C4-2B (cell line): ENCODE results near the gene ATP6V0A1.
"Not testable (repeated sequence)": the region's sequence is repeated elsewhere in the genome, so short reads cannot be mapped to it uniquely, and the experiment has no call there.

ENCODE experiments used
- ZFX ChIP-seq: fragments of 450-650 bp; IDR thresholded peaks from 2 replicates; pipeline ENCODE4 v1.6.1; 2017
- TF ChIP-seq, protein P1 (sequence below): fragments of 450-650 bp; conservative IDR thresholded peaks from 2 replicates; pipeline ENCODE4 v1.5.1; 2017; ENCODE audit warnings: mild to moderate bottlenecking

DNA sequence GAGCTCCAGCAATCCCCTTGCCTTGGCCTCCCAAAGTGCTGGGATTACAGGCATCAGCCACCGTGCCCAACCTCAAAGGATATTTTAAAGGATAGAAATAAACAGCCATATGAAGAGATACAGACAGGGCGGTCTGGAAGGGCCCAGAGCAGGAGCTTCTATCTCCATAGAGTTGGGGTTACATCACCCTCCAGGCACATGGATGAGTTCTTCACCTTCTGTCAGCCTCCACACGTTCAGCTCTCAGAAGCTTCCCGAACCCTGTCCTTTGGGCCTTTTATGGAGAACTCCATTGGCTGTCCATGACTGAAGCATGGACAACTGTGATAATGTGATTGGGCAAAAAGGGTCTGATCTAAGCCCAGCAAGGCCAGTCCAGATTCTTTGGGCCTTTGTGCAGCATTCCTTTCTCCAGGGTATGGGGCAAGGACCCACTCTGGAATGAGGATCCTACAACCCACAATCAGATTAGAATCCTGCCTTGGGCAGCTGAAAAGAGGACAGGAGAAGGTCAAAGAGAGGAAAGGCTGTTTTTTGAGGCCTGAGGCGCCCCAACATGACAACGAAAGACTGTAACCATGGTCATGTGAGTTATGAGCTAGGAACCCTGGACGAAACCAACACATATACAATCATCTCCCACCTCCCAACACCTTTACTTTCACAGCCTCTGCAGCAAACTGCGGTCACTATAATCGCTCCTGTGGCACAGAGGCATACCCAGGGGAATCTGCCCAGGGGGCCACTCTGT lies 87.3 kb downstream of the ATP6V0A1 start:
- TF ChIP-seq, protein P1, sequence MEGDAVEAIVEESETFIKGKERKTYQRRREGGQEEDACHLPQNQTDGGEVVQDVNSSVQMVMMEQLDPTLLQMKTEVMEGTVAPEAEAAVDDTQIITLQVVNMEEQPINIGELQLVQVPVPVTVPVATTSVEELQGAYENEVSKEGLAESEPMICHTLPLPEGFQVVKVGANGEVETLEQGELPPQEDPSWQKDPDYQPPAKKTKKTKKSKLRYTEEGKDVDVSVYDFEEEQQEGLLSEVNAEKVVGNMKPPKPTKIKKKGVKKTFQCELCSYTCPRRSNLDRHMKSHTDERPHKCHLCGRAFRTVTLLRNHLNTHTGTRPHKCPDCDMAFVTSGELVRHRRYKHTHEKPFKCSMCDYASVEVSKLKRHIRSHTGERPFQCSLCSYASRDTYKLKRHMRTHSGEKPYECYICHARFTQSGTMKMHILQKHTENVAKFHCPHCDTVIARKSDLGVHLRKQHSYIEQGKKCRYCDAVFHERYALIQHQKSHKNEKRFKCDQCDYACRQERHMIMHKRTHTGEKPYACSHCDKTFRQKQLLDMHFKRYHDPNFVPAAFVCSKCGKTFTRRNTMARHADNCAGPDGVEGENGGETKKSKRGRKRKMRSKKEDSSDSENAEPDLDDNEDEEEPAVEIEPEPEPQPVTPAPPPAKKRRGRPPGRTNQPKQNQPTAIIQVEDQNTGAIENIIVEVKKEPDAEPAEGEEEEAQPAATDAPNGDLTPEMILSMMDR, result not testable (repeated sequence)
- not testable (repeated sequence) for TF ChIP-seq ZFX
